Stimulated activated CD4-positive, alpha-beta T cell treated with anti-CD3 and anti-CD28 coated beads, Interleukin-4, amount 100 ng/mL, for 1 hour (primary cell): ENCODE results near the gene RIN2.
"Not testable (repeated sequence)": the region's sequence is repeated elsewhere in the genome, so short reads cannot be mapped to it uniquely, and the experiment has no call there.

Source experiments
- DNase-seq: peaks from one replicate; pipeline ENCODE4 v3.0.0-alpha.2; 2020

The RIN2 gene

GRCh38 chr20:19740512-19740911 lies 17.5 kb upstream of the RIN2 start:
- DNase-seq: no peak

- no peak for DNase-seq
These were observed 16.1 kb upstream of the RIN2 start for GRCh38 chr20:19741924-19742323.

GRCh38 chr20:19742974-19743639 lies 15.0 kb upstream of the RIN2 start:
- DNase-seq: no peak

- no peak for DNase-seq
These were observed 14.4 kb upstream of the RIN2 start for GRCh38 chr20:19743640-19743995.

GRCh38 chr20:19745106-19745505 lies 13.0 kb upstream of the RIN2 start:
- DNase-seq: no peak

GRCh38 chr20:19745584-19745983 lies 12.5 kb upstream of the RIN2 start:
- DNase-seq: no peak

- DNase-seq: no peak
These were observed 11.7 kb upstream of the RIN2 start for GRCh38 chr20:19746396-19746795.

- no peak for DNase-seq
These were observed 10.2 kb upstream of the RIN2 start for GRCh38 chr20:19747903-19748302.

GRCh38 chr20:19748681-19749080 lies 9.4 kb upstream of the RIN2 start:
- DNase-seq: no peak

- no peak for DNase-seq
These were observed 8.4 kb upstream of the RIN2 start for GRCh38 chr20:19749618-19750071.

- DNase-seq: no peak
These were observed 7.9 kb upstream of the RIN2 start for GRCh38 chr20:19750101-19750606.

- no peak for DNase-seq
These were observed 7.0 kb upstream of the RIN2 start for GRCh38 chr20:19750907-19751636.

GRCh38 chr20:19754201-19754600 lies 3.9 kb upstream of the RIN2 start:
- DNase-seq: not testable (repeated sequence)

GRCh38 chr20:19756761-19757486 lies 1.1 kb upstream of the RIN2 start:
- DNase-seq: no peak

- no peak for DNase-seq
These were observed 448 bp upstream of the RIN2 start for GRCh38 chr20:19757487-19758132.

GRCh38 chr20:19758501-19759331 lies 658 bp downstream of the RIN2 start:
- DNase-seq: no peak

GRCh38 chr20:19760371-19760721 lies 2.3 kb downstream of the RIN2 start:
- no peak for DNase-seq

GRCh38 chr20:19761326-19761725 lies 3.3 kb downstream of the RIN2 start:
- no peak for DNase-seq

- no peak for DNase-seq
These were observed 3.8 kb downstream of the RIN2 start for GRCh38 chr20:19761841-19762240.

GRCh38 chr20:19764207-19764606 lies 6.1 kb downstream of the RIN2 start:
- no peak for DNase-seq

- DNase-seq: no peak
These were observed 7.2 kb downstream of the RIN2 start for GRCh38 chr20:19765266-19765665.

GRCh38 chr20:19765913-19766312 lies 7.9 kb downstream of the RIN2 start:
- DNase-seq: no peak
